PC-9 (cell line): ENCODE results near the gene CNTFR. TPM values are rescaled to one million over a fixed set of nuclear protein-coding genes. Genes with fewer than 3 reads are reported as not detected.

Experiments
- BruUV-seq: library from RNA; stranded (reverse); fragments of 400-500 nt; replicated peaks from 2 replicates; lab custom pipeline; 2021; lab: Mats Ljungman, UMichigan
- CTCF ChIA-PET: fragments of 300-600 bp; sonication (Branson Sonifier 250); formaldehyde crosslinking; loops from one replicate; lab custom pipeline; 2022; ENCODE audit warnings: antibody characterized with exemption; lab: Charles Lee
- POLR2A ChIA-PET: fragments of 300-600 bp; sonication (Branson Sonifier 250); formaldehyde crosslinking; loops from one replicate; lab custom pipeline; 2022; ENCODE audit warnings: antibody characterized with exemption; ENCODE audit not compliant: unreplicated experiment; lab: Charles Lee
- DNase-seq, 2 experiments: peaks; one replicate each; pipeline versions ENCODE4 v3.0.0 to v3.0.0-alpha.2; 2015 to 2022; ENCODE audit warnings: mixed read lengths in 1 of 2
- H2AFZ ChIP-seq: fragments of 200-600 bp; sonication (generic); 2 replicates; pipeline ENCODE4 v1.8.1; 2017; ENCODE audit warnings: antibody characterized with exemption
- H3F3A ChIP-seq: fragments of 200-600 bp; sonication (generic); 2 replicates; pipeline ENCODE4 v1.8.1; 2017; ENCODE audit warnings: antibody characterized with exemption, mild to moderate bottlenecking, low read depth; ENCODE audit not compliant: insufficient read depth
- H3K27ac ChIP-seq: fragments of 200-600 bp; sonication (generic); 2 replicates; pipeline ENCODE4 v1.6.1; 2016; ENCODE audit warnings: mixed run types
- H3K27me3 ChIP-seq: fragments of 200-600 bp; sonication (generic); 2 replicates; pipeline ENCODE4 v1.6.1; 2016; ENCODE audit warnings: low read depth, mixed run types; ENCODE audit not compliant: insufficient read depth
- H3K36me3 ChIP-seq: fragments of 200-600 bp; sonication (generic); 2 replicates; pipeline ENCODE4 v1.6.1; 2016; ENCODE audit warnings: low read depth, mixed run types
- H3K4me1 ChIP-seq: fragments of 200-600 bp; sonication (generic); replicated peaks from 2 replicates; pipeline ENCODE4 v1.6.1; 2016; ENCODE audit warnings: mixed run types; ENCODE audit not compliant: insufficient read depth
- H3K4me2 ChIP-seq: fragments of 200-600 bp; sonication (generic); 2 replicates; pipeline ENCODE4 v1.6.1; 2017; ENCODE audit warnings: mixed run types
- H3K4me3 ChIP-seq: fragments of 200-600 bp; sonication (generic); 2 replicates; pipeline ENCODE4 v1.6.1; 2016; ENCODE audit warnings: mixed run types
- H3K79me2 ChIP-seq: fragments of 200-600 bp; sonication (generic); 2 replicates; pipeline ENCODE4 v1.6.1; 2017; ENCODE audit warnings: low read depth, mixed run types
- H3K9me2 ChIP-seq: fragments of 200-600 bp; sonication (generic); 2 replicates; pipeline ENCODE4 v1.8.1; 2017; ENCODE audit warnings: mild to moderate bottlenecking; ENCODE audit not compliant: insufficient read depth
- H3K9me3 ChIP-seq: fragments of 200-600 bp; sonication (generic); 2 replicates; pipeline ENCODE4 v1.8.1; 2016; ENCODE audit warnings: low read depth; ENCODE audit not compliant: insufficient read depth
- H4K20me1 ChIP-seq: fragments of 200-600 bp; sonication (generic); 2 replicates; pipeline ENCODE4 v1.8.1; 2017; ENCODE audit not compliant: insufficient read depth
- EZH2 ChIP-seq: fragments of 200-600 bp; sonication (generic); IDR thresholded peaks from 2 replicates; pipeline ENCODE4 v1.8.0; 2017; ENCODE audit warnings: antibody characterized with exemption, low read depth
- intact Hi-C: fragments of 100-400 bp; cut with micrococcal nuclease; formaldehyde crosslinking; loops from one replicate; pipeline ENCODE4 v1.10.0; 2022; ENCODE audit not compliant: unreplicated experiment
- total RNA-seq: library from RNA; stranded (reverse); gene quantifications from 2 replicates; pipeline ENCODE4 v1.2.3, GENCODE V29; 2021
- TF ChIP-seq, protein P1 (sequence below): fragments of 200-600 bp; sonication (generic); conservative IDR thresholded peaks from 2 replicates; pipeline ENCODE4 v1.6.1; 2017; ENCODE audit warnings: mixed run types, antibody characterized with exemption, mild to moderate bottlenecking, moderate library complexity

CNTFR gene
- total RNA-seq, 1 experiment from 2014 or later: not detected

DNA sequence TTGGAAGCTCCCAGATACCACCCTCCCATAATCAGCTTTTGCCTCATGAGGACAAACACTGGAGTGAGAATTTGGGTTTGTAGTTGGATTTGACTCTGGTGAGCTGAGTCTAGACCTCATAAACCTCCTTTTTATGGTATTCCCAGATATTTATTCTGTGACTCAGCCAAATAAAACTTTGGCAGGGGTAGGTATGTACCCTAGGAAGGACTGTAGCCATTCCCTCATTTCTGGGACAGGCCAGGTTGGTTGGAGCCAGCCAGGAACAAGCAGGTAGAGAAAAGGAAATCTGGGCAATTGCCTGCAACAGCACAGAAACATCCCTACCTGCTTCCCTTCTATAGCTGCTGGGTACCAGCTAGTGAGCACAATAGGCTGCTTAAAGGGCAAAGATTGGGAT lies 86.1 kb downstream of the CNTFR start:
- Histone ChIP-seq H4K20me1 (no peaks in the 10 kb centered on the region), H3K4me1 (no peaks in the 10 kb centered on the region), H3F3A (no peaks in the 10 kb centered on the region), H3K36me3 (no peaks in the 10 kb centered on the region), H3K9me2 (no peaks in the 10 kb centered on the region), H3K4me3 (no peak overlapping the region), H3K4me2 (no peak overlapping the region), H3K27ac (no peak overlapping the region), H3K27me3 (0 out of 2 replicates have a peak, but pooled peaks cover 7% of the 10 kb centered on the region), H3K9me3 (no peaks in the 10 kb centered on the region), H2AFZ (no peak overlapping the region), H3K79me2 (no peaks in the 10 kb centered on the region)
- POLR2A ChIA-PET: no interaction called here
- intact Hi-C loops: loop anchor here (5.0 kb wide), 1 partner anchor 99 kb away; no protein-coding TSS in a partner anchor
- BruUV-seq: no TSS peak
- TF ChIP-seq, protein P1, sequence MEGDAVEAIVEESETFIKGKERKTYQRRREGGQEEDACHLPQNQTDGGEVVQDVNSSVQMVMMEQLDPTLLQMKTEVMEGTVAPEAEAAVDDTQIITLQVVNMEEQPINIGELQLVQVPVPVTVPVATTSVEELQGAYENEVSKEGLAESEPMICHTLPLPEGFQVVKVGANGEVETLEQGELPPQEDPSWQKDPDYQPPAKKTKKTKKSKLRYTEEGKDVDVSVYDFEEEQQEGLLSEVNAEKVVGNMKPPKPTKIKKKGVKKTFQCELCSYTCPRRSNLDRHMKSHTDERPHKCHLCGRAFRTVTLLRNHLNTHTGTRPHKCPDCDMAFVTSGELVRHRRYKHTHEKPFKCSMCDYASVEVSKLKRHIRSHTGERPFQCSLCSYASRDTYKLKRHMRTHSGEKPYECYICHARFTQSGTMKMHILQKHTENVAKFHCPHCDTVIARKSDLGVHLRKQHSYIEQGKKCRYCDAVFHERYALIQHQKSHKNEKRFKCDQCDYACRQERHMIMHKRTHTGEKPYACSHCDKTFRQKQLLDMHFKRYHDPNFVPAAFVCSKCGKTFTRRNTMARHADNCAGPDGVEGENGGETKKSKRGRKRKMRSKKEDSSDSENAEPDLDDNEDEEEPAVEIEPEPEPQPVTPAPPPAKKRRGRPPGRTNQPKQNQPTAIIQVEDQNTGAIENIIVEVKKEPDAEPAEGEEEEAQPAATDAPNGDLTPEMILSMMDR: no peak
- no peak for TF ChIP-seq EZH2
- CTCF ChIA-PET: no interaction called here
- no peak for DNase-seq

DNA sequence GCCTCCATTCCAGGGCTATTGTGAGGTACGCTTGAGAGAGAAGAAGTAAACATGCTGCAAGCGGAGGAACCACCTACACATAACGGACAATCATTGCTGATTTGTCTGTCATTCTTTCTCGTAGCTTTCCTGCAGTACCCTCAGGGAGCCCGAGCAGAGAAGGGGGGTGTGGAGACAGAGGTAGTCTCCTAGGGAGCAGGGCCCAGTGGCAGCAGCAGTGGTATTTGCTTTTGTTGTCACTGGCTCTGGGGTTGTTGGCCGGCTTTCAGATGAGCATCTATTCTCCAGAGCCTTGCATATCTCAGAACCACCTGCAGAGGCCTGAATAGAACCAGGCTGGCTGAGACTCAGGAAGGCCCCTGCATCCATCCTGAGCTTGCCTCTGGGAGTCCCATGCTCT lies 86.6 kb downstream of the CNTFR start:
- Histone ChIP-seq H3K9me3 (no peaks in the 10 kb centered on the region), H3K79me2 (no peaks in the 10 kb centered on the region), H3K36me3 (no peaks in the 10 kb centered on the region), H3K4me1 (no peaks in the 10 kb centered on the region), H2AFZ (no peak overlapping the region), H4K20me1 (no peaks in the 10 kb centered on the region), H3K4me3 (no peak overlapping the region), H3K27me3 (0 out of 2 replicates have a peak, but pooled peaks cover 7% of the 10 kb centered on the region), H3K9me2 (no peaks in the 10 kb centered on the region), H3K27ac (no peak overlapping the region), H3F3A (no peaks in the 10 kb centered on the region), H3K4me2 (no peak overlapping the region)
- no TSS peak for BruUV-seq
- TF ChIP-seq, protein P1: no peak
- TF ChIP-seq EZH2: no peak
- ChIA-PET CTCF (no interaction called here), POLR2A (no interaction called here)
- intact Hi-C loops: loop anchor here (5.0 kb wide), 1 partner anchor 99 kb away; no protein-coding TSS in a partner anchor
- no peak for DNase-seq

DNA sequence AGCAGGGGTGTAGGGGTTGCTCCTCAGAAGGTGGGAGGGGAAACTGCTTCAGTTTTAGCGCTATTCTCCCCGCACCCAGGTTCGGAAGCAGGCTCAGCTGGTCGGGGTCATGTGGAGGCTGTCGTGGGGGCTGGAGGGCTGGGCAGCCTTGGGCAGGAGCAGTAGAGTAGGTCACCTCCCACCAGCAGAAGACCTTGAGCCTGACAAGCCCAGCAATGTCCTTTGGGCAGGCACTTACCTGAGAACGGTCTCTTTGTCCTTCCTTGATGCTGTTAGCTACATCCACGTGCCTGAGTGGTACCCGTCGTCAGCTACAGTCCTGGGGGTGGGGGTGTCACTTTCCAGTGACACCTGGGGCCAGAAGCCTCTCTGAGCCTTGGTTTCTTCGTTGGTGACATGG lies 87.1 kb downstream of the CNTFR start:
- TF ChIP-seq, protein P1: no peak
- TF ChIP-seq EZH2: no peak
- no peaks in the 10 kb centered on the region for H3K36me3 ChIP-seq
- no peak overlapping the region for H3K27ac ChIP-seq
- ChIA-PET CTCF (no interaction called here), POLR2A (no interaction called here)
- no TSS peak for BruUV-seq
- DNase-seq: no peak
- no peaks in the 10 kb centered on the region for H3F3A ChIP-seq
- H3K9me3 ChIP-seq: no peaks in the 10 kb centered on the region
- H3K4me1 ChIP-seq: no peaks in the 10 kb centered on the region
- intact Hi-C loops: loop anchor here (5.0 kb wide), 1 partner anchor 100 kb away; no protein-coding TSS in a partner anchor
- H3K79me2 ChIP-seq: no peaks in the 10 kb centered on the region
- no peaks in the 10 kb centered on the region for H4K20me1 ChIP-seq
- no peak overlapping the region for H2AFZ ChIP-seq
- no peak overlapping the region for H3K4me2 ChIP-seq
- H3K27me3 ChIP-seq: 0 out of 2 replicates have a peak, but pooled peaks cover 7% of the 10 kb centered on the region
- no peak overlapping the region for H3K4me3 ChIP-seq
- H3K9me2 ChIP-seq: no peaks in the 10 kb centered on the region
